ENCODE results near the gene CEP162.
"Not testable (repeated sequence)": the region's sequence is repeated elsewhere in the genome, so short reads cannot be mapped to it uniquely, and the experiment has no call there.

The CEP162 gene

GRCh38 chr6:84086545-84087429 is 140.7 kb downstream of the CEP162 start:
- no peak for DNase-seq

GRCh38 chr6:84086056-84086455 is 141.4 kb downstream of the CEP162 start:
- no peak for DNase-seq

- not testable (repeated sequence) for DNase-seq
Observed at GRCh38 chr6:84084705-84085104, 142.7 kb downstream of the CEP162 start.

- no peak for DNase-seq
Observed at GRCh38 chr6:84082689-84083265, 144.7 kb downstream of the CEP162 start.

- no peak for DNase-seq
Observed at GRCh38 chr6:84081222-84081621, 146.2 kb downstream of the CEP162 start.

- DNase-seq: no peak
Observed at GRCh38 chr6:84078335-84078734, 149.1 kb downstream of the CEP162 start.

GRCh38 chr6:84077645-84078044 is 149.8 kb downstream of the CEP162 start:
- DNase-seq: no peak

- no peak for DNase-seq
Observed at GRCh38 chr6:84074988-84075781, 152.3 kb downstream of the CEP162 start.
